GM18870 (cell line): ENCODE results near the gene CNKSR1.

Experiments
- ATAC-seq: cut with Tn5 transposase; IDR thresholded peaks from one replicate; pipeline ENCODE4 v1.9.1; 2021; ENCODE audit warnings: moderate library complexity; ENCODE audit not compliant: unreplicated experiment

The CNKSR1 gene

DNA sequence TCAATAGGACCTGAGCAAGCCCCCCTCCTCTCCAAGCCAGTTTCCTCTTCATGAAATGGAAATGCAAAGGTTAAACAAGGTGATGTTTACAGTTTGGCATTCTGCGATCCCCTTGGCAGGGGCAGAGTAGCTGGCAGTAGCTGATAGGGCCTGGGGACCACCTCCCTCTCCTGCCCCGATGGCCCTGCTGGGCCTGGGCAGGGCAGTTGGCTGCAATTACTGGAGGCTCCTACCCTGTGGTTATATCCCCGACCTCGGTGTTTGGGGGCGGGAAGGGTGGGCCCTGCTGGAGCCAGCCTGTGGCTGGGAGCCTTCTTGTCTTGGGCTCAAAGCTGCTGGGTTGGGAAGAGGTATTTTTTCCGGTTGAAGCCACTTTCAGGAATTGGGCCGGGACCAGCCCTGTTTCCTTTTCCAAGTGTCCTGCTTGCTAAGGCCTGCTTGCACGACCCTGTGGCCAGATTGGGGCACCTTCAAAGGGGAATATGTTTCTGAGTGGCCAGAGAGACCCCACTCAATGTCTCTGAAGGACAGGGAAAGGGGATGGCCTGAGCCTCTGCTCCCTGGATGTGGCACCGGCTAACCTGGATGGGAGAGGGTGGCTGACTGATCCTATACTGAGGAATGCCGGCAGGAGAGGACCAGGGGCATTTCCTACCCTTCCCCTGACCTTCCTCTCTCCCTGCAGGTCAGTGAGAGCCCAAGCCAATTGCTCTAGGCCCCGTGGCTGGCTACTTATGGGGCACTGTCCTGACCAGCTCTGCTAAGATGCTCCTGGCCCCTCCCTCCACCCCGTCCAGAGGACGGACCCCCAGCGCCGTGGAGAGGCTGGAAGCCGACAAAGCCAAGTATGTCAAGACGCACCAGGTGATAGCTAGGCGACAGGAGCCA, 16.5 kb upstream of the CNKSR1 start:
- no peak for ATAC-seq

DNA sequence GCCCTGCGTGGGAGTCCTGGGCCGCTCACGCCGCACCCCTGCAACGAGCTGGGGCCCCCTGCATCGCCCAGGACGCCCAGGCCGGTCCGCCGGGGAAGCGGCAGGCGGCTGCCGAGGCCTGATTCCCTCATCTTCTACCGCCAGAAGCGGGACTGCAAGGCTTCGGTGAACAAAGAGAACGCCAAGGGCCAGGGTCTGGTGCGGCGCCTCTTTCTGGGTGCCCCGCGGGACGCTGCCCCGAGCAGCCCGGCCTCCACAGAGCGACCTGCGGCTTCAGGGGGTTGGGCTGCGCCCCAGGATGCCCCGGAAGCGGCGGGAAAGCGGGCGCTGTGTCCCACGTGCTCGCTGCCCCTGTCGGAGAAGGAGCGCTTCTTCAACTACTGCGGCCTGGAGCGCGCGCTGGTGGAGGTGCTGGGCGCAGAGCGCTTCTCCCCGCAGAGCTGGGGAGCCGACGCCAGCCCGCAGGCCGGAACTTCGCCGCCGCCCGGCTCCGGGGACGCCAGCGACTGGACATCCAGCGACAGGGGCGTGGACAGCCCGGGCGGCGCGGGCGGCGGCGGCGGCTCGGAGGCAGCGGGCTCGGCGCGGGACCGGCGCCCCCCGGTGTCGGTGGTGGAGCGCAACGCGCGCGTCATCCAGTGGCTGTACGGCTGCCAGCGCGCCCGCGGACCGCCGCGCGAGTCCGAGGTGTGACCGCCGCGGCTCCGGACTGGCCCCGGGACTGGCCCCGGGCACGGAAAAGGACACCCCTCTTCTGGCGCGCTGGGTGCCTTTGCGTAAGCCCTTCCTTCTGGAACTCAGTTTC, 15.7 kb upstream of the CNKSR1 start:
- ATAC-seq, result no peak

- ATAC-seq, result no peak
Observed at GRCh38 chr1:26162220-26162709, 15.0 kb upstream of the CNKSR1 start.

- no peak for ATAC-seq
Observed at GRCh38 chr1:26163684-26164035, 13.6 kb upstream of the CNKSR1 start.

DNA sequence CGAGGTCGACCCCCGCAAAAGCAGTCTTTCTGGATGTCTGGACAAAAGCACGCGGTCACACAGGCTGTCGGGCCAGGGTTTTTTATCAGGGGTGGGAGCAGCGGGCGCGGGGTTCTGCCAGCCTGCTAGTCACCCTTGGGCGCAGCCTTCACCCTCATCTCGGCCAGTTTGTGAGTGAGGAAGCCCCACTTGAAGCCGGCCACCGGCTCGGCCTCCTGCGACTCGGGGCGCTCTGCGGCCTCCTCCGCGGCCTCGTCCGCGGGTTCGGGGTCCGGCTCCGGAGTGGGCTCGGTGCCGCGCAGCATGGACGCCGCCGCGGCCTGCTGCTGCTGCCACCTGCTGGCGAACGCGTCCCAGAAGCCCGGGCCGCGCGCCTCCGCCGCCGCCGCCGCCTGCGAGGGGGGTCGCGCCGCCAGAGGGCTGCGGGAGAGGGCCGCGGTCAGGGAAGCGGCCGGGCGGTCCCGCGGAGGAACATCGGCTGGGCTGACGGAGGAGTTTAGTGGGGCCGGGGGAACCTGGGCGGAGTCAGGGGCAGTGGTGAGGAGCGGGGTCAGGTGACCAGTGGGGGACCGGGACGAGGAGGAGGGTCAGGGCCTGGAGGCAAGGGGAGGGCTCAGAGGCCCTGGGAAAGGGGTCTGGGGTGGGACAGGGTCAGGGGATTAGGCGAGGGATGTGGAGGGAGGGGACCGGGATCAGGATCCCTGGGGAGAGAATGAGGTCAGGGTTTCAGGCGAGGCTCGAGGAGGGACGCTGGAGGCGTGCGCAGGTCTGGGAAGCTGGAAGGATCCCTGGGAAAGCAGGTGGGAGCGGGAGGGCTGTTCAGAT, 13.0 kb upstream of the CNKSR1 start:
- no peak for ATAC-seq

DNA sequence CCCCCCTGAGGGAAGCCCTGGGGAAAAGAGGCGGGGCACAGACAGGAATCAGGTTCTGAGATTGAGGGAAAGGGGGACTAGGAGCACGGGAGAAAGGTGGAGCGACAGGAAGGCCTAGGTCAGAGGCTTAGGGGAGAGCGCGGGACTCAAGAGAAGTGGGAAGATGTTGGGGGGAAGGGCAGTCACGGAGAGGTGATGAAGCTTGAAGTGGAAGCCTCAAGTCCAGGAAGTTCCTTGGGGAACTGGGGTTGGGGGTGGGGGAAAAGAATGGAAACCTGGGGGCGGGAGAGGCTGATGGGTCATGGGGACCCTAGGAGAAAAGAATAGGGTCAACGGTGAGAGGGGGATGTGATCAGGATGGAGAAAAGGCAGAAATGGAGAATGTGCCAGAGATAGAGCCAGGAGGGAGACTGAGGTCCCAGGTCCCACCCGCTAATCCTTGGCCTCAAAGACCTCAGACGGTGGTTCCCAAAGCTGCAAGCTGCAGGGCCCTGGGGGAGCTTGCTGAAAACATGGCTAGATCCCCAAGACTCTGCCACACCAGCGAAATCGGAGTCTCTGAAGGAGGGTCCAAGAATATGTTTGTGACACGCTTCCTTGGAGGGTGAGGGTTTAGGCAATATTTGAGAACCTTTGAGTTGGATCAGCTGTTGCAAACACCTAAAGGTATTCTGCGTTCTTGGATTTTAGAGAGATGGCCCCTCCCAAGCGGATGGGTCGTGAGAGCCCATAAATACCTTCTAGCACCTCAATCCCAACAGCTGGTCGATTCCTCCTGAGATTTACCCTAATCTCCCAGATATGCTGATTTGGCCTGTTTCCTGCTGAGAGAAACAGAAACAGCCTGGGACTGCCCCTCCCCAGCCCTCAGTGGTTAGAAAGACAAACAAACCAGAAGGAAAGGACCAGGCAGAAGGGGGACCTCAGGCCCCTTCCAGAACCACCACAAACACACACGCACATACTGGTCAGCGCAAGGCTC, 12.1 kb upstream of the CNKSR1 start:
- ATAC-seq, result no peak

DNA sequence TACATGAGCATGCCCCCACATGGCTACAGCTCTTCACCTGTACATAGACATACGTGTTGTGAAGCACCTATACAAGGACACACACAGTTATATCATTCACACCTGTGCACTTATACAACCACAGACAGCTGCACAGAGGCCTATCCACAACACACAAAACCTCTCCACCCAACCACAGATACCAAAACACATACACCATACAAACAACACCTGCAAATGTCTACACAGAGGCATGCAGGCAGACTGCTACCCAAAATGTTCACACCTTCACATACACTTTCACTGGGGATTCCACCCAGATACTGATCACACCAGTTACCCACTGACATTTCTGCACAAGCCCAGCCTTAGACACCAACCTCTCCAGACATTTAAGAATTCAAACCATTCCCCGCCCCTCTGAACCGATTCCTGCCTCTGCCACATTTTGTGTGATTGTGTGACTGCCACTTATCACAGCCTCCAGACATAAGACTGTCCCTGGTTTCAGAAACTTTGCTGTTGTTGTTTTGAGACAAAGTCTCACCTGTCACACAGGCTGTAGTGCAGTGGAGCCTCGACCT, 10.5 kb upstream of the CNKSR1 start:
- ATAC-seq, result no peak

DNA sequence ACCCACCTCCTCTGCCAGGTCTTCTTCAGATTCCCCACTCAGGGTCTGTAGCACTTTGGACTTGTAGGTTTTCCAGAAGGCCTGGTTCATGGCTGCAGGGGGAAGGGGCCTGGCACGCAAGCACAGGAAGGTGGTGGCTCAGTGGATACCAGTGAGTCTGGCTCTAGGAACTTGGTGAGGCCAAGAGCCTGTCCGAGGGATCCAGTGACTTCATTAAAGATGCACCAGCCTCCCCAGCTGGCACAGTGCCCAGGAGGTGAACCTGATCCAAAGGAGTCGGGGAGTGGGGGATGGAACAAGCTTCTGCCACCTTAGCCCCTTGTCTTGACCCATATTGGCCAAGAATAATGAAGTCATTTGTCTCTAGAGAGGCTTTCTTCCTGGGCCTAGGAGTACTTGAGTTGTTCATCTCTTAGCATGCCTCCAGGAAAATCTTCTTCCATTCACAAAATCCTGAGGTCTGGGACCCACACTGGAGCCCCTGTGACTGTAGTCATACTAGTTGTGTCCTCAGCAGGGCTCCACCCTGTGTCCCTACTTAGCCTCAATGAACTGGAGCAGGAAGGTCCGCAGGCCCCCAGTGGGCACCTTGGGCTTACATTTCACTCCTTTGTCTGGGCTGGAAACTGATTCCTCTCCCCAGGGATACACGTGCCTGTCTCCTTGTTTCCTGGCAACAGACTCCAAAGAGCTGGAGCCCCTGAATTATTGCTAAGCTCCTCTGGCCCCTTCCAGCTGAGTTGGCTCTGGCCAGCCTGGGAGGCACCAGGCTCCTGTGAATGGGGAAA, 8.7 kb upstream of the CNKSR1 start, which contains the start of gene C1orf232:
C1orf232 (minus strand) TSS at position 554 of the 788 bp plus-strand sequence; CDS start at position 90, 464 bp downstream.
- ATAC-seq, result no peak

DNA sequence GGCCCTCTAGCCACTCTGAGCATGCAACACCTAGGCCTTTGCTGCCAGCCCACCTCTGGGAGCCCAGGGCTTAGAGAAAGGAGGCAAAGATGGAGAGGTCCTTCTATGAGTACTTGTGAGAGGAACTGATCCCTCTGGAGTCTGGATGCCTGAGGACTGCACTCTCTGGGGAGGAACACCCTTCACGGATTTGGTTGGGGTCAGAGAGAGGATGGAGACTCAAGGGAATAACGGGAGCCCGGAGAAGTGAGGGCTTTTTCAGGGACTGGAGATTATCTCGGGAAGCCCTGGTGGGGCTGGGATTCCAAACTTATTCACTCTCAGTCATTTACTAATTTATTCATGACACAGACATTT, 8.1 kb upstream of the CNKSR1 start:
- no peak for ATAC-seq

GRCh38 chr1:26169669-26170471, 7.4 kb upstream of the CNKSR1 start, which contains the start of gene ZNF593:
ZNF593 (plus strand) TSS chr1:26169908; CDS start chr1:26169984, 76 bp downstream.
- ATAC-seq, result peak; percentile 62

DNA sequence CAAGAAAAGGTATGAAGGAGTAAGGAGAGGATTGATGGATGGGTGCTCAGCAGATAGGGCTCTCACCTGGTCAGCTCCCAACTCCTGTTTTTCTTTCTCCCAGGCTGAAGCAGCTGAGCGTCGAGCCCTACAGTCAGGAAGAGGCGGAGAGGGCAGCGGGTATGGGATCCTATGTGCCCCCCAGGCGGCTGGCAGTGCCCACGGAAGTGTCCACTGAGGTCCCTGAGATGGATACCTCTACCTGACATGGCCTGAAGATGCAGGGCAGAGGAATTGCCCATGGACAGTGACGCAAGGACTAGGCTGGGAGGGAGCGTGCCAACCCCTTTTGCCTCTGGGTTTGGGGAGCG, 6.8 kb upstream of the CNKSR1 start:
- ATAC-seq, result no peak

DNA sequence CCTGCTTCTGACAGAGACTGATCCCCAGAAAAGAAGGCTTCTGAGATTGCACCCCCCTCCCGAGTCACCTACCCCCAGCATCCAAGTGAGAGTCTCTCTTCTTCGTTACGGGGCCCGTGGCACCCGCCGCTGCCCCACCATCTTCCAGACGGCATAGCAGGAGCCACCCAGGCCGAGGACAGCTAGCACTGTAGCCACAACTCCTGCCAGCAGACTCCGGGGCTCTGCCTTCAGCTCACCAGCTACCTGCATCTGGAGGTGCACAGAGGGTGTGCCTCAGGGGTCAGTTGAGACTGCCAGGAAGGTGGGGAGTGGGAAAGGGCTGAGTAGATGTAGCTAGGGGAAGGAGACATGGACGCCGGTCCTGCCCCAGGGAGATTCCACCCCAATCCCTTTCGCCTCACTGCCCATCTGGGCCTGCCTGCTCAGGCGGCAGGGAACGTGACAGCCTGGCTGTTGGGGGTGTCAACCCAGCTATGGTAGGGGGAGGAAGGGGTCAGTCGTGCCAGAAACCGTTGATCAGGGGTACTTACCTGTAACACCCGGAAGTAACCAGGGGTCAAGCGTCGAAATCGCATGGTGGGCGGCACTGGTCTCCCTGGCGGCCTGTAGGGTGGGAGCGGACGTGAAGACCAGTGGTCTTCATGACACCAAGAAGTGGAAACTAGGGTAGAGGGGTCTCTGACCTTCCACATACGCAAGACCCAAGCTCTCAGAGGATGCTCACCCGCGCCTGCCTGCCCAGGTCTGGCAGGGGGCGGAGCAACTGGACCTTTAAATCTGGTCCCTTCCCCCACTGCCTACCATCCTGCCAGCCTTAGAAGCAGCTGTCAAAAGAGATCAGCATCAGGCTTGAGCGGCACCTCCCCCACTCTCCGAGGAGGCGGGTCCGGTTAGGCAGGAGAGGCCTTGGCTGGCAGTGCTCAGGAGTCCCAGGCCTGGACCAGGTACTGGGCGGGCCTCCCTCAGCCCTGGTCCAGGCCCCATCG, 5.9 kb upstream of the CNKSR1 start, which contains the start of gene ZNF593OS:
ZNF593OS (minus strand) TSS at position 749 of the 989 bp plus-strand sequence; CDS start at position 578, 171 bp downstream.
- no peak for ATAC-seq

DNA sequence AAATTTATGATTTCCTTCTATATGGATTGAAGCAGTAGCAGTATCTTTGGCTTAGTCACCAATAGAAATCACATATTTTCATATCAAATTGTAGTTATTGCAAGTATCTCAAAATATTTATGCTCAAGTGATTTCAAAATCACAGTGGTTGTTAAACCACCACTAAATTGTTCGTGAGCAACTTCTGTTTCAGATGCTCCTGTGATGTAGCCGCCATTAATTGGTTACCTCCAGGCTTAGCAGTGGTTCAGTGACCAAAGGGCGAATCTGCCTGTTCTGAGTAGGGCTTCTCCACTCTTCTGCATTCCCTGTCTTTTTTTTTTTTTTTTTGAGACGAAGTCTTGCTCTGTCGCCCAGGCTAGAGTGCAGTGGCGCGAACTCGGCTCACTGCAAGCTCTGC, 1.9 kb upstream of the CNKSR1 start:
- no peak for ATAC-seq

GRCh38 chr1:26180010-26180506, 2.8 kb downstream of the CNKSR1 start:
- ATAC-seq, result no peak

GRCh38 chr1:26181586-26182382, 4.5 kb downstream of the CNKSR1 start:
- ATAC-seq, result no peak

- no peak for ATAC-seq
Observed at GRCh38 chr1:26182383-26182696, 5.0 kb downstream of the CNKSR1 start.
